ENCODE measurements around the gene PPP1R2B. TPM values are rescaled to one million over a fixed set of nuclear protein-coding genes. Genes with fewer than 3 reads are reported as not detected.

Gene PPP1R2B
- total and polyA plus RNA-seq, 8 donors = 0.09 to 0.14 (median 0.14) TPM; not detected in 5

- Histone ChIP-seq H3K9me3 (no peaks in the 10 kb centered on the region), H3K4me1 (no peaks in the 10 kb centered on the region), H3K36me3 (no peaks in the 10 kb centered on the region), H3K27ac (no peak overlapping the region), H3K27me3 (no peaks in the 10 kb centered on the region), H3K4me3 (no peak overlapping the region)
- TF ChIP-seq, protein P1, sequence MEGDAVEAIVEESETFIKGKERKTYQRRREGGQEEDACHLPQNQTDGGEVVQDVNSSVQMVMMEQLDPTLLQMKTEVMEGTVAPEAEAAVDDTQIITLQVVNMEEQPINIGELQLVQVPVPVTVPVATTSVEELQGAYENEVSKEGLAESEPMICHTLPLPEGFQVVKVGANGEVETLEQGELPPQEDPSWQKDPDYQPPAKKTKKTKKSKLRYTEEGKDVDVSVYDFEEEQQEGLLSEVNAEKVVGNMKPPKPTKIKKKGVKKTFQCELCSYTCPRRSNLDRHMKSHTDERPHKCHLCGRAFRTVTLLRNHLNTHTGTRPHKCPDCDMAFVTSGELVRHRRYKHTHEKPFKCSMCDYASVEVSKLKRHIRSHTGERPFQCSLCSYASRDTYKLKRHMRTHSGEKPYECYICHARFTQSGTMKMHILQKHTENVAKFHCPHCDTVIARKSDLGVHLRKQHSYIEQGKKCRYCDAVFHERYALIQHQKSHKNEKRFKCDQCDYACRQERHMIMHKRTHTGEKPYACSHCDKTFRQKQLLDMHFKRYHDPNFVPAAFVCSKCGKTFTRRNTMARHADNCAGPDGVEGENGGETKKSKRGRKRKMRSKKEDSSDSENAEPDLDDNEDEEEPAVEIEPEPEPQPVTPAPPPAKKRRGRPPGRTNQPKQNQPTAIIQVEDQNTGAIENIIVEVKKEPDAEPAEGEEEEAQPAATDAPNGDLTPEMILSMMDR (IDR thresholded peaks at IDR 0.05) = peak in 1 of 2 donors; percentile 27
- intact Hi-C loops (cut with DNase I) = no loop called here
- ATAC-seq (peak; percentile 35), DNase-seq (peak in 1 of 4 donors; percentile 39)
Measured at GRCh38 chr5:156815988-156816599, 34.0 kb upstream of the PPP1R2B start.

DNA sequence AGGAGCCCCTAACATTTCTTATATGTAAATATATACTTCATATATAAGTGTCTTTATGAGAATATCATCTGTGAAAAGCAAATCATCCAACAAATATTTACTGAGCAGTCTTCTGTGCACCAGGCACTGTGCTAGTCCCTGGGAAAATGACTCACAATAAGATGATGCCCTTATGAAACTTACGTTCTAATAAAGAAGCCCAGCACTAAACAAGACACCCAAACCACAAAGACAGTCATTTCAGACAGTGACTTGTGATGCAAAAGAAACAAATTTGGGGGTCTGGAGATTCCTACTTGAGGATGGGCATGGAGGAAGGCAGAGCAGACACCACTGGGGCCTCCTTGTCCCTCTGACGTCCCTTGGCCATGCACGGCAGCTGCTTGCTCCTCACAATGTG, 30.6 kb upstream of the PPP1R2B start:
- ATAC-seq = no peak

DNA sequence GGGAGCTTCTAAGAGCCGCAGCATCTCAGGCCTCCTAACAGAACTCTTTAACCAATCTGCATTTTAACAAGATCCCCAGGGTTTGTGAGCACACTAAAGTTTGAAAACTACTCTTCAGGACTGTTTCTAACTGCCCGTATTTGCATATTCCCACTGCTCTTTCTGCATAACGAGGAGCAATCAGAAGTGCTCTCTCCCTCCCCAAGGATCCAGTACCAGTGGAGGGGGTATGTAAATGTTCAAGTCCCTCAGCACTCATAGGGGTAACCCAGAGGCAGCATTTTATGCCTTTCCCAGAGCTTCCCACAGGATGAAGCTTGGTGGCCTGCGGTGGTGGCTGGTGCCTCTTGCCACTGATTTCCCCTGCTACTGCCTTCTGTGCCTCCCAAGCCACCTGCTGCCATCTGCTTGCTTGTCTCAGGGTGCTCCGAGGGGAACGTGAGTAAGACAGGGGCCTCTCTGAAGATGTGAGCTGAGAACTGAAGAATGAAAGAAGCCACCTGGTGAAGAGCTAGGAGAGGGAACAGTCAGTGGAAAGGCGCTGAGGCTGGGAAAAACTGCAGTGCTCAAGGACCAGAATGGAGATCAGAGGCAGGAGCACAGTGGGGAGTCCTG, 30.0 kb upstream of the PPP1R2B start:
- no peak for ATAC-seq
- intact Hi-C loops (cut with DNase I) = no loop called here
- H3K9me3 ChIP-seq = no peaks in the 10 kb centered on the region
- TF ChIP-seq, protein P1 (IDR thresholded peaks at IDR 0.05) = no peak
- no peak overlapping the region for H3K4me3 ChIP-seq
- H3K27me3 ChIP-seq = no peaks in the 10 kb centered on the region
- H3K36me3 ChIP-seq = no peaks in the 10 kb centered on the region
- no peaks in the 10 kb centered on the region for H3K4me1 ChIP-seq
- no peak overlapping the region for H3K27ac ChIP-seq
- no peak for DNase-seq

More for the DNA sequence above, 30.6 kb upstream of the PPP1R2B start:
- intact Hi-C loops (cut with DNase I) = no loop called here
- no peaks in the 10 kb centered on the region for H3K9me3 ChIP-seq
- no peak overlapping the region for H3K4me3 ChIP-seq
- H3K27ac ChIP-seq = no peak overlapping the region
- TF ChIP-seq, protein P1 (IDR thresholded peaks at IDR 0.05) = no peak
- no peaks in the 10 kb centered on the region for H3K27me3 ChIP-seq
- H3K4me1 ChIP-seq = no peaks in the 10 kb centered on the region
- no peaks in the 10 kb centered on the region for H3K36me3 ChIP-seq
- no peak for DNase-seq

- Histone ChIP-seq H3K36me3 (no peaks in the 10 kb centered on the region), H3K27ac (no peak overlapping the region), H3K9me3 (no peaks in the 10 kb centered on the region), H3K27me3 (no peaks in the 10 kb centered on the region), H3K4me3 (no peak overlapping the region), H3K4me1 (no peaks in the 10 kb centered on the region)
- ATAC-seq (no peak), DNase-seq (no peak)
- intact Hi-C loops (cut with DNase I) = no loop called here
- TF ChIP-seq, protein P1 (IDR thresholded peaks at IDR 0.05) = no peak
Measured at GRCh38 chr5:156824241-156824640, 25.9 kb upstream of the PPP1R2B start.

DNA sequence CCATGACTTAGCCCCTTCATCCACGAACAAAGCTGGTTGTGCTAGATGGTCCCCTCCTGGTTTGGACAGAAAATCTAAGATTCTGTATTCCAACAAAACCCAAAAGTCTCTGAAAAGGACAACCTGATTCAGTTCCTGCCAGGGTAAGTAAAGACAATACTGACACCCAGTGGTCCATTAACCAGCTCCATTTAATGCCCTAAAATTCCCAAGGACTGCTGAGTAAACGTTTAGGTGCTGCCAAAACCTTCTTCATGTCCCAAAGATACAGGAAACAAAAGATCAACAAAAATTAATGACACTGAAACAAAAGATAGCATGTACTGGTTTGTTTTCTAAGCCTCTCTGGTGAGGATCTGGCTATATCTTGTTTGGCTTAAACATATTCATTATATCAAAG, 25.3 kb upstream of the PPP1R2B start:
- intact Hi-C loops (cut with DNase I) = no loop called here
- Histone ChIP-seq H3K4me1 (no peaks in the 10 kb centered on the region), H3K27me3 (no peaks in the 10 kb centered on the region), H3K27ac (no peak overlapping the region), H3K4me3 (no peak overlapping the region), H3K9me3 (no peaks in the 10 kb centered on the region), H3K36me3 (no peaks in the 10 kb centered on the region)
- TF ChIP-seq, protein P1 (IDR thresholded peaks at IDR 0.05) = peak in 1 of 2 donors; percentile 18
- peak; percentile 44 for ATAC-seq
- DNase-seq = peak in 2 of 4 donors; percentile 56 to 71
